Mesenchymal stem cell (in vitro differentiated cells and primary cell): ENCODE data around the gene ERVH48-1. TPM values are rescaled to one million over a fixed set of nuclear protein-coding genes. Genes with fewer than 3 reads are reported as not detected.

Source experiments
- small RNA-seq: library from polyadenylated mRNA; stranded (forward); fragments of <200 nt; extraction: miRNeasy Mini kit (QIAGEN cat#:217004); gene quantifications from one replicate; pipeline ENCODE3, GENCODE V24; 2013; ENCODE audit warnings: low read depth

Gene ERVH48-1

Small RNA genes lying within 50 kb of the gene (small RNA-seq; reads per million reads assigned to genes)
- not detected for gene MIR5692B
